ENCODE results near the gene TBC1D14. TPM values are rescaled to one million over a fixed set of nuclear protein-coding genes. Genes with fewer than 3 reads are reported as not detected.
A peak's percentile ranks its signal among the peaks of the same experiment; 100 is the strongest.

TBC1D14 gene
- total and polyA plus RNA-seq, 2 of the 8 experiments (the other 6 are each of a cell fraction or from before 2014, with no cell fraction given) = 45.6 to 48.2 TPM

GRCh38 chr4:7051905-7052304 is 142.3 kb downstream of the TBC1D14 start:
- Histone ChIP-seq H3K14ac (ENCODE audit: insufficient read length) (no peak overlapping the region), H3K4ac (replicated peaks; ENCODE audit: insufficient read length, low read depth, low read length) (no peak overlapping the region), H3K56ac (replicated peaks; ENCODE audit: insufficient read length, low read depth, low read length) (no peak overlapping the region), H4K8ac (ENCODE audit: extremely low read depth, insufficient read depth, low read length) (no peak overlapping the region), H2BK120ac (replicated peaks; ENCODE audit: low read depth, low read length) (no peak overlapping the region), H3K4me1 (replicated peaks in 1 of 4; ENCODE audit: control insufficient read depth in 3 of 4, insufficient read depth in 4 of 4, low read length in 3 of 4) (peaks cover 0 to 4% (median 0%) of the 10 kb centered on the region in 4 experiments; a peak in 3 of 7 replicates), H3K36me3 (ENCODE audit: control insufficient read depth in 2 of 4, insufficient read depth in 4 of 4, low read length in 3 of 4) (no peaks in the 10 kb centered on the region), H3K79me2 (ENCODE audit: control insufficient read depth in 1 of 2, insufficient read depth in 2 of 2, low read length in 2 of 2) (peaks cover 0 to 18% of the 10 kb centered on the region in 2 experiments; a peak in 2 of 4 replicates), H3K23ac (ENCODE audit: insufficient read length) (no peak overlapping the region), H3K23me2 (ENCODE audit: low read depth, low read length) (no peaks in the 10 kb centered on the region), H2BK20ac (ENCODE audit: low read length) (no peak overlapping the region), H3K27me3 (replicated peaks in 1 of 4; ENCODE audit: control insufficient read depth in 3 of 4, extremely low read depth in 1 of 4, insufficient read depth in 3 of 4, low read length in 3 of 4) (no peaks in the 10 kb centered on the region), H2AFZ (ENCODE audit: low read length) (no peak overlapping the region), H3K27ac (ENCODE audit: low read depth, low read length) (no peak overlapping the region), H3K79me1 (ENCODE audit: low read depth, low read length) (peaks cover 25% of the 10 kb centered on the region), H2BK15ac (ENCODE audit: low read length) (no peak overlapping the region), H2BK12ac (ENCODE audit: low read depth, low read length) (no peak overlapping the region), H2BK5ac (ENCODE audit: low read depth, low read length) (0 out of 2 replicates have a peak overlapping the region, but pooled peaks have one; percentile 5), H3K4me3 (ENCODE audit: extremely low read depth in 1 of 4, insufficient read depth in 2 of 4, low read depth in 3 of 4, low read length in 4 of 4) (no peak overlapping the region), H4K20me1 (replicated peaks in 1 of 2; ENCODE audit: control insufficient read depth in 1 of 2, insufficient read depth in 2 of 2, low read length in 2 of 2) (peaks cover 7 to 22% of the 10 kb centered on the region in 2 experiments), H2AK5ac (ENCODE audit: low read depth, low read length) (no peak overlapping the region), H4K91ac (replicated peaks; ENCODE audit: insufficient read length, low read length) (no peak overlapping the region), H3K18ac (ENCODE audit: extremely low read depth, low read length) (no peak overlapping the region), H3K9me3 (ENCODE audit: insufficient read depth in 2 of 2, low read depth in 1 of 2, low read length in 1 of 2) (no peaks in the 10 kb centered on the region), H3K4me2 (ENCODE audit: insufficient read depth in 1 of 2, low read depth in 2 of 2, low read length in 2 of 2) (no peak overlapping the region), H4K5ac (ENCODE audit: insufficient read length, low read depth, low read length) (no peak overlapping the region), H3K9ac (replicated peaks in 1 of 4; ENCODE audit: extremely low read depth in 1 of 4, low read depth in 3 of 4, low read length in 3 of 4) (no peak overlapping the region)
- POLR2A ChIA-PET (ENCODE audit: partially characterized antibody) = interaction anchor here (1.5 kb wide), 1 partner anchor 16 kb away, joined by 6 read pairs; the partner anchor contains the start of gene GRPEL1
- FAIRE-seq = no peak
- TF ChIP-seq MAFK (IDR thresholded peaks at IDR 0.05; ENCODE audit: low read depth, low read length) (no peak), POLR2AphosphoS5 (IDR thresholded peaks at IDR 0.05; ENCODE audit: low read depth, low read length) (no peak), ATF2 (IDR thresholded peaks at IDR 0.05; ENCODE audit: low read length) (no peak), NRF1 (IDR thresholded peaks at IDR 0.05; ENCODE audit: low read depth, low read length) (no peak), POLR2A (IDR thresholded peaks at IDR 0.05; ENCODE audit: control extremely low read depth in 1 of 2, low read depth in 2 of 2, low read length in 2 of 2) (no peak), CTCF (IDR thresholded peaks at IDR 0.05; ENCODE audit: control extremely low read depth in 1 of 3, insufficient read depth in 1 of 3, low read depth in 1 of 3, low read length in 3 of 3) (no peak), CHD1 (IDR thresholded peaks at IDR 0.05; ENCODE audit: low read depth, low read length) (no peak), HDAC6 (IDR thresholded peaks at IDR 0.05; ENCODE audit: low read depth, low read length) (no peak)
- 95% methylated on average over 11 of the region's 14 CpGs; no CpG with 5 or more reads in 1 of the 2 experiments for WGBS, 2 experiments (ENCODE audit: extremely low coverage in 1 of 2, insufficient coverage in 1 of 2, insufficient read length in 1 of 2, insufficient replicate concordance in 2 of 2, low coverage in 1 of 2, low lambda C conversion rate in 2 of 2, missing lambda C conversion rate in 1 of 2)
- no peak for DNase-seq (ENCODE audit: low read depth in 1 of 2, low spot score in 2 of 2)
- CTCF ChIA-PET (ENCODE audit: partially characterized antibody) = interaction anchor here (0.9 to 1.3 kb wide), 3 partner anchors 8 to 19 kb away, joined by 3 to 5 read pairs (median 3); partner anchors contain the start of gene TADA2B
